ENCODE measurements around the gene TPBG. TPM values are rescaled to one million over a fixed set of nuclear protein-coding genes. Genes with fewer than 3 reads are reported as not detected.

Gene TPBG, protein sequence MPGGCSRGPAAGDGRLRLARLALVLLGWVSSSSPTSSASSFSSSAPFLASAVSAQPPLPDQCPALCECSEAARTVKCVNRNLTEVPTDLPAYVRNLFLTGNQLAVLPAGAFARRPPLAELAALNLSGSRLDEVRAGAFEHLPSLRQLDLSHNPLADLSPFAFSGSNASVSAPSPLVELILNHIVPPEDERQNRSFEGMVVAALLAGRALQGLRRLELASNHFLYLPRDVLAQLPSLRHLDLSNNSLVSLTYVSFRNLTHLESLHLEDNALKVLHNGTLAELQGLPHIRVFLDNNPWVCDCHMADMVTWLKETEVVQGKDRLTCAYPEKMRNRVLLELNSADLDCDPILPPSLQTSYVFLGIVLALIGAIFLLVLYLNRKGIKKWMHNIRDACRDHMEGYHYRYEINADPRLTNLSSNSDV
- total RNA-seq (2014; rRNA removed) = 43.0 and 49.6 TPM in 2 replicates
- Bru-seq, nascent RNA = percentile 95 among the genes with signal in this experiment
- BruChase-seq, experiment 1, labeled RNA remaining after a 6-hour chase = percentile 97 among the genes with signal in this experiment
- percentile 97 among the genes with signal in this experiment for BruChase-seq, experiment 2, labeled RNA remaining after a 2-hour chase
- long read RNA-seq, full-length matches to known transcripts = 299 of 655 reads
- long read RNA-seq, partial matches to known transcripts = 0 of 655 reads
- long read RNA-seq, other reads (novel, unspliced or antisense) = 356 of 655 reads

DNA sequence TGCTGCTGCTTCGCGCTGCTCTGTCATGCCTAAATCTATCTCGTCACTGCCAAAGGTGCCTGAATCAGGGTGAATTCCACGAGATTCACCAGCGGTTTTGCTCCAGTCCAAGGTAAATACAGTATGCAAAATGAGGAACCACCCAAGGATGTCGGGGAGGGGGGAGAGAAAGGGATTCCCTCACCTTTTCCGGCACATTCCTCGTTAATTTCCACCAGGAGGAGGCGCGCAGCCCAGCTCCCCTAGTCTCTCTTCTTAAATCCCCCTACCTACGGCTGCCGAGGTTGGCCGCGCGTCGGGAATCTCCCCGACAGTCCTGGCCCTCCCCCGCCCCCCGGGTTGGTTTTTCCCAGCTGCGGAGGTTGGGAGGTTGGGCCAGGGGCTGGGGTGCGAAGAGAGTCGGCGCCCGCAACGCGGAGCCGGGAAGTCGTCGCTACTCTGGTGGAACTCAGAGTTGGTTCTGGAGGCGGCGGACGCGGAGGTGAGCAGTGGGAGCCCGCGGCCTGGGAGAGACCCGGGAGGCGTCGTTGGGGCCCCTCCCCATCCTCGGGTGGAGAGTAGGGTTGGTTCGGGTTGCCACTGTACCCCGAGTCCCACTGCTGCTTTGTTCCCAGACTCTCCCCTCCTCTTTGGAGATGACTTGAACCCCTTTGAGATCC lies at the start of gene TPBG:
TSS of gene TPBG (plus strand) at position 390 of the 659 bp plus-strand sequence. CDS start 1,145 bp downstream, outside the sequence.
- peak within 1 kb of the TSS; percentile 84 for H2AFZ ChIP-seq (ENCODE audit: low read length)
- no peaks in the 10 kb centered on the region for H3K27me3 ChIP-seq (ENCODE audit: low read length)
- peaks cover 52% of the 10 kb centered on the region for H3K79me2 ChIP-seq (ENCODE audit: low read length)
- H3K9me3 ChIP-seq (ENCODE audit: low read length) = no peaks in the 10 kb centered on the region
- POLR2A ChIA-PET (ENCODE audit: unreplicated experiment) = interaction anchor here (0.6 to 0.9 kb wide), 3 partner anchors 34 to 203 kb away, joined by 4 to 7 read pairs (median 4); no protein-coding TSS in a partner anchor
- TF ChIP-seq EZH2 (IDR thresholded peaks at IDR 0.05; ENCODE audit: low read length, unreplicated experiment) = no peak
- TF ChIP-seq EZH2phosphoT487 (IDR thresholded peaks at IDR 0.05; ENCODE audit: borderline replicate concordance, low read length) = no peak
- TF ChIP-seq, protein P1, sequence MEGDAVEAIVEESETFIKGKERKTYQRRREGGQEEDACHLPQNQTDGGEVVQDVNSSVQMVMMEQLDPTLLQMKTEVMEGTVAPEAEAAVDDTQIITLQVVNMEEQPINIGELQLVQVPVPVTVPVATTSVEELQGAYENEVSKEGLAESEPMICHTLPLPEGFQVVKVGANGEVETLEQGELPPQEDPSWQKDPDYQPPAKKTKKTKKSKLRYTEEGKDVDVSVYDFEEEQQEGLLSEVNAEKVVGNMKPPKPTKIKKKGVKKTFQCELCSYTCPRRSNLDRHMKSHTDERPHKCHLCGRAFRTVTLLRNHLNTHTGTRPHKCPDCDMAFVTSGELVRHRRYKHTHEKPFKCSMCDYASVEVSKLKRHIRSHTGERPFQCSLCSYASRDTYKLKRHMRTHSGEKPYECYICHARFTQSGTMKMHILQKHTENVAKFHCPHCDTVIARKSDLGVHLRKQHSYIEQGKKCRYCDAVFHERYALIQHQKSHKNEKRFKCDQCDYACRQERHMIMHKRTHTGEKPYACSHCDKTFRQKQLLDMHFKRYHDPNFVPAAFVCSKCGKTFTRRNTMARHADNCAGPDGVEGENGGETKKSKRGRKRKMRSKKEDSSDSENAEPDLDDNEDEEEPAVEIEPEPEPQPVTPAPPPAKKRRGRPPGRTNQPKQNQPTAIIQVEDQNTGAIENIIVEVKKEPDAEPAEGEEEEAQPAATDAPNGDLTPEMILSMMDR (conservative IDR thresholded peaks at IDR 0.05; ENCODE audit: low read depth, low read length) = peak; percentile 48
- TSS peak; percentile 28 for BruUV-seq (replicated peaks)
- ATAC-seq (peak; percentile 59), DNase-seq (peak; percentile 69)
- peak within 1 kb of the TSS; percentile 79 for H3K4me3 ChIP-seq (ENCODE audit: low read length)
- H3K36me3 ChIP-seq (ENCODE audit: low read depth, low read length) = peaks cover 7% of the 10 kb centered on the region; the same call in 1 of the 2 replicates
- H3K27ac ChIP-seq (ENCODE audit: low read length) = peak within 1 kb of the TSS; percentile 81
- H3K9ac ChIP-seq (ENCODE audit: low read length) = peak within 1 kb of the TSS; percentile 88
- CTCF ChIA-PET = interaction anchor here (0.5 to 0.9 kb wide), 4 partner anchors 32 to 513 kb away, joined by 3 to 7 read pairs (median 4); no protein-coding TSS in a partner anchor
- peaks cover 15% of the 10 kb centered on the region for H4K20me1 ChIP-seq (ENCODE audit: low read length)
- no peaks in the 10 kb centered on the region for H3K9me2 ChIP-seq (replicated peaks; ENCODE audit: low read length)
- peaks cover 28% of the 10 kb centered on the region for H3K4me1 ChIP-seq (ENCODE audit: insufficient read depth, low read length)
- intact Hi-C loops (cut with micrococcal nuclease) = loop anchor here (5.0 to 10.0 kb wide), 3 partner anchors 34 to 171 kb away; no protein-coding TSS in a partner anchor
- H3F3A ChIP-seq (ENCODE audit: low read length, unreplicated experiment) = no peaks in the 10 kb centered on the region
- H3K4me2 ChIP-seq (ENCODE audit: low read length) = peak within 1 kb of the TSS; percentile 96

DNA sequence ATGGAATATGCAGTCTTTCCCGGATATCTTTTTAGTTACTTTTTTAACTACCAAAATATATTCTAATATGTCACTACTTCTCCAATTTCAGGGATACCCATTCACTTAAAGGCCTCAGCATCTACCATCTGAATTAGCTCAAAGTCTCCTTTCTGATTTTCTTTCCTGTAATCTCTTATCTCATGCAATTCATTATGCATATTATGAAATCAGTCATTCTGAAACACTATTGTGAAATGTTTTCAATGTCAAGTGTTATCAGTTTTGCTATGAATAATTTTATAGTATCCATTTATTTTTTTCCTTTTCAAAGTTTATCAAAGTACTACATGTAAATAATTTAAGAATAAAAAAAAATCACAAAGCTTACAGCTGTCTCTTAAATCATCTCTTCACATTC lies 41.2 kb upstream of the TPBG start:
- H3K9ac ChIP-seq (ENCODE audit: low read length) = no peak overlapping the region
- ATAC-seq (no peak), DNase-seq (no peak)
- H4K20me1 ChIP-seq (ENCODE audit: low read length) = no peaks in the 10 kb centered on the region
- H3F3A ChIP-seq (ENCODE audit: low read length, unreplicated experiment) = no peaks in the 10 kb centered on the region
- no peaks in the 10 kb centered on the region for H3K9me2 ChIP-seq (replicated peaks; ENCODE audit: low read length)
- H3K27ac ChIP-seq (ENCODE audit: low read length) = no peak overlapping the region
- intact Hi-C loops (cut with micrococcal nuclease) = no loop called here
- H3K4me3 ChIP-seq (ENCODE audit: low read length) = no peak overlapping the region
- CTCF ChIA-PET = no interaction called here
- no peaks in the 10 kb centered on the region for H3K36me3 ChIP-seq (ENCODE audit: low read depth, low read length)
- no peak overlapping the region for H3K4me2 ChIP-seq (ENCODE audit: low read length)
- H3K27me3 ChIP-seq (ENCODE audit: low read length) = no peaks in the 10 kb centered on the region
- POLR2A ChIA-PET (ENCODE audit: unreplicated experiment) = no interaction called here
- TF ChIP-seq, protein P1 (conservative IDR thresholded peaks at IDR 0.05; ENCODE audit: low read depth, low read length) = no peak
- no peak for TF ChIP-seq EZH2phosphoT487 (IDR thresholded peaks at IDR 0.05; ENCODE audit: borderline replicate concordance, low read length)
- H3K79me2 ChIP-seq (ENCODE audit: low read length) = no peaks in the 10 kb centered on the region
- H3K4me1 ChIP-seq (ENCODE audit: insufficient read depth, low read length) = no peaks in the 10 kb centered on the region
- no peaks in the 10 kb centered on the region for H3K9me3 ChIP-seq (ENCODE audit: low read length)
- H2AFZ ChIP-seq (ENCODE audit: low read length) = no peak overlapping the region
- BruUV-seq (replicated peaks) = no TSS peak
